ENCODE data around the gene KCTD15.

KCTD15 gene

GRCh38 chr19:33862981-33863380 is 66.3 kb downstream of the KCTD15 start:
- DNase-seq, result no peak

DNA sequence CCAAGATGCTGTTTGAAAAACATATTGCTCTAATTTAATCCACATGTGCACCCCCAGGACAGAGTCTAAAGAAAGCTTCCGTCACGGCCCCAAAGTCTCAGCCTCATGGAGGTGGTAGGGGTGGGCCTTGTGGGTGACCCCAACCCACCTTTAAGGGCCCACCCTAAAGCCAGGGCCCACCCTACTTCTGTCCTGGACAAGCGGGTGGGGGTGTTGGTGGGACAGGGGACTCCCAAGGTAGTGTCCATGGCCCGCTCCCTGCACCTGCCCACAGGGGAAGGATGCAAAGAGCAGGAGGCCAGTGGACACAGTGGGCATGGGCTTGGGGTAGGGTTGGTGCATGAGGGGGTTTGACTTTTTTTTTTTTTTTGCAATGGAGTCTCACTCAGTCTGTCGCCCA is 66.8 kb downstream of the KCTD15 start:
- no peak for DNase-seq

DNA sequence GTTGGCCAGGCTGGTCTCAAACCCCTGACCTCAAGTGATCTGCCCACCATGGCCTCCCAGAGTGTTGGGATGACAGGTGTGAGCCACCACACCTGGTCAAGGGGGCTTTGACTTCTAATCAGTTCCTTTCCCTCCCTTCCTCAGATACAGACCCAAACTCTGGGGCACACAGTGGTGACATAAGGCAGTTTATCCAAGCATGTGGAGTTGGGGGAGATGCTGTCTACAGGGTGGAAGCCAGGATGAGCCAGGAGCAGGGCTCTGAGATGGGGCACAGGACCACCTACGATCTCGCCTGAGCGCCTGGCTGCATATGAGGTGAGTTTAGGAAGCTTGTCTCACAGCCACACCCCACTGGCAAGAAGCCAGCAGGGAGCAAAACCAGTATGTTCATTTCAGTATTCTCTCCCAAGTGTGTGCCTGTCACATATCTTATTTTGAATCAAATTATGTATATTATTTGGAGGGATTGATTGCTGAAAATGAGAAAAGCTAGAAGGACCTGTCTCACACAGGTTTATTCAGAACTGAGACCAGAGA is 67.7 kb downstream of the KCTD15 start:
- DNase-seq, result no peak

DNA sequence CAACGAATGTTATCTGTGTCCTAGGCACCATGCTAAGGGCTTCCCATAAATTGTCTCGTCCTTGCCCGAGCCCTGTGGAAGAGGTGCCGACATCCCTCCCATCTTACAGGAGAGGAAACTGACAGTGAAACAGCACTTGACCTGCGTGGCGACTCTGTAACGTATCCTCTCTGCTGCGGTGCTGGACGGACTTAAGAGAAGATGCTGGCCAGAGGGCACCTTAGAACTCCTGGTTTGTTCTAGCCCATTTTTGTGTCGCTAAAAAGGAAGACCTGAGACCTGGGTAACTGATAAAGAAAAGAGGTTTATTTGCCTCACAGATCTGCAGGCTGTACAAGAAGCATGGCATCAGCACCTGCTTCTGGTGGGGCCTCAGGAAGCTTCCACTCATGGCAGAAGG is 68.6 kb downstream of the KCTD15 start:
- no peak for DNase-seq
